ENCODE results near the gene FPR3.

DNA sequence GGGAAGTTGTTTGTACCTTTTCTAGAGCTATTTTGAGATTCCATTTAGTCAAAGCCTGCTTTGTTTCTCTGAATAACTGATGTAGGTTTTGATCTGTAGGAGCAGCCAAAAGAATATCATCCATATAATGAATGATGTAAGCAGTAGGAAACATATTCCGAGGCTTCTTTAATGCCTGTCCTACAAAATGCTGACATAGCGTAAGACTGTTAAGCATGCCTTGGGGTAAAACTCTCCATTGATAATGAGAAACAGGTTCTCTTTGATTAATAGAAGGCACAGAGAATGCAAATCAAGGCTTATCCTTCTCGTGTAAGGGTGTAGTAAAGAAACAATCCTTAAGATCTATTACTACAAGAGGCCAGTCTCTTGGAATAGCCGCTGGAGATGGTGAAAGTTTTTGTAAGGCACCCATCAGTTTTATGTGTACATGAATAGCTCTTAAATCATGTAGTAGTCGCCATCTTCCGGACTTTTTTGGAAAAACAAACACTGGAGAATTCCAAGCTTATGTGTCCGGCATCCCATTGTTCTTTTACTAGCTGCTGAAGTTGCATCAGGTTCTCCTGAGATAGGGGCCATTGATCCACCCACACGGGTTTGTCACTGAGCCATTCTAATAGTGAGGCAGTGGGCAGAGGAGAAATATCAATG lies 13.5 kb downstream of the FPR3 start:
- TF ChIP-seq, protein P1, sequence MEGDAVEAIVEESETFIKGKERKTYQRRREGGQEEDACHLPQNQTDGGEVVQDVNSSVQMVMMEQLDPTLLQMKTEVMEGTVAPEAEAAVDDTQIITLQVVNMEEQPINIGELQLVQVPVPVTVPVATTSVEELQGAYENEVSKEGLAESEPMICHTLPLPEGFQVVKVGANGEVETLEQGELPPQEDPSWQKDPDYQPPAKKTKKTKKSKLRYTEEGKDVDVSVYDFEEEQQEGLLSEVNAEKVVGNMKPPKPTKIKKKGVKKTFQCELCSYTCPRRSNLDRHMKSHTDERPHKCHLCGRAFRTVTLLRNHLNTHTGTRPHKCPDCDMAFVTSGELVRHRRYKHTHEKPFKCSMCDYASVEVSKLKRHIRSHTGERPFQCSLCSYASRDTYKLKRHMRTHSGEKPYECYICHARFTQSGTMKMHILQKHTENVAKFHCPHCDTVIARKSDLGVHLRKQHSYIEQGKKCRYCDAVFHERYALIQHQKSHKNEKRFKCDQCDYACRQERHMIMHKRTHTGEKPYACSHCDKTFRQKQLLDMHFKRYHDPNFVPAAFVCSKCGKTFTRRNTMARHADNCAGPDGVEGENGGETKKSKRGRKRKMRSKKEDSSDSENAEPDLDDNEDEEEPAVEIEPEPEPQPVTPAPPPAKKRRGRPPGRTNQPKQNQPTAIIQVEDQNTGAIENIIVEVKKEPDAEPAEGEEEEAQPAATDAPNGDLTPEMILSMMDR (IDR thresholded peaks at IDR 0.05), result peak; percentile 58
- TF ChIP-seq YY1 (IDR thresholded peaks at IDR 0.05; ENCODE audit: low read depth) (no peak), FOSL2 (IDR thresholded peaks at IDR 0.05; ENCODE audit: borderline replicate concordance, low read depth) (no peak), ELF1 (IDR thresholded peaks at IDR 0.05) (no peak), GATA2 (CRISPR knock-in tag; IDR thresholded peaks at IDR 0.05) (no peak)

All from SK-N-SH (cell line).